Astrocyte of the hippocampus (primary cell): ENCODE results near the gene SERPING1.
"Not testable (repeated sequence)": the region's sequence is repeated elsewhere in the genome, so short reads cannot be mapped to it uniquely, and the experiment has no call there.

Experiments
- DNase-seq: peaks from one replicate; pipeline ENCODE4 v3.0.0; 2011; ENCODE audit warnings: low read depth, low spot score

SERPING1 gene

DNA sequence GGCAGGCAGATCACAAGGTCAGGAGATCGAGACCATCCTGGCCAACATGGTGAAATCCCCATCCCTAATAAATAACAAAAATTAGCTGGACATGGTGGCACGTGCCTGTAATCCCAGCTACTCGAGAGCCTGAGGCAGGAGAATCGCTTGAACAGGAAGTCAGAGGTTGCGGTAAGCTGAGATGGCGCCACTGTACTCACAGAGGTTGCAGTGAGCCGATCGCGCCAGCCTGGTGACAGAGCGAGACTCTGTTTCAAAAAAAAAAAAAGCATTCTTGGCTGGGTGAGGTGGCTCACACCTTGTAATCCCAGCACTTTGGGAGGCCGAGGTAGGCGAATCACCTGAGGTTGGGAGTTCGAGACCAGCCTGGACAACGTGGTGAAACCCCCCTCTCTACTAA, 54.7 kb downstream of the SERPING1 start:
- not testable (repeated sequence) for DNase-seq

DNA sequence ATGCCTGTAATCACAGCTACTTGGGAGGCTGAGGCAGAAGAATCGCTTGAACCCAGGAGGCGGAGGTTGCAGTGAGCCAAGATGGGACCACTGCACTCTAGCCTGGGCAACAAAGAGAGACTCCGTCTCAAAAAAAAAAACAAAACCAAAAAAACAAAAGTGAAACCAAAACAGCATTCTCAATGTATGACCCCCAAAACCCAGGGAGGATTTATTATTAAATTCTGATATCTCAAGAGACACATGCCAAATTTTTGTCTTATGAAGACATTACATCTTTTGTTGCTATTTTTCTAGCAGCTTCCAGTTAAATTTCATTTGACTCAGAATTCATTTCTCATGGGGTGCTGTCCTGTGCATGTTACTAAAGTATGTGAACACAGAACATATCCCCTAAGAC, 55.2 kb downstream of the SERPING1 start:
- DNase-seq: no peak

GRCh38 chr11:57653163-57653562, 55.7 kb downstream of the SERPING1 start:
- DNase-seq: no peak

DNA sequence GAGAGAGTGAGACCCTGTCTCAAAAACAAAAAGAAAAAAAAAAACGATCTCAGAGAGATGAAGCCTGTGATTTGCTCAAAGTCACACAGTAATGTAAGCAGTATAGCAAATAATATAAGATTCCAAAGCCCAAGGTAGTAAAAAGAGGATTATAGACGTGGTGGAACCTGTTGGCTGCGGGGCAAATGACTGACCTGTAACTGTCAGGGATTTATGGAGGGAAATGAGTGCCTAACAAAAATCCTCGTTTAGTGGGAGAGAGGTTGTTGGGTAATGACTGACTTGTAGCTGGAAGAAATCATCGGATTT, 59.4 kb downstream of the SERPING1 start:
- no peak for DNase-seq

DNA sequence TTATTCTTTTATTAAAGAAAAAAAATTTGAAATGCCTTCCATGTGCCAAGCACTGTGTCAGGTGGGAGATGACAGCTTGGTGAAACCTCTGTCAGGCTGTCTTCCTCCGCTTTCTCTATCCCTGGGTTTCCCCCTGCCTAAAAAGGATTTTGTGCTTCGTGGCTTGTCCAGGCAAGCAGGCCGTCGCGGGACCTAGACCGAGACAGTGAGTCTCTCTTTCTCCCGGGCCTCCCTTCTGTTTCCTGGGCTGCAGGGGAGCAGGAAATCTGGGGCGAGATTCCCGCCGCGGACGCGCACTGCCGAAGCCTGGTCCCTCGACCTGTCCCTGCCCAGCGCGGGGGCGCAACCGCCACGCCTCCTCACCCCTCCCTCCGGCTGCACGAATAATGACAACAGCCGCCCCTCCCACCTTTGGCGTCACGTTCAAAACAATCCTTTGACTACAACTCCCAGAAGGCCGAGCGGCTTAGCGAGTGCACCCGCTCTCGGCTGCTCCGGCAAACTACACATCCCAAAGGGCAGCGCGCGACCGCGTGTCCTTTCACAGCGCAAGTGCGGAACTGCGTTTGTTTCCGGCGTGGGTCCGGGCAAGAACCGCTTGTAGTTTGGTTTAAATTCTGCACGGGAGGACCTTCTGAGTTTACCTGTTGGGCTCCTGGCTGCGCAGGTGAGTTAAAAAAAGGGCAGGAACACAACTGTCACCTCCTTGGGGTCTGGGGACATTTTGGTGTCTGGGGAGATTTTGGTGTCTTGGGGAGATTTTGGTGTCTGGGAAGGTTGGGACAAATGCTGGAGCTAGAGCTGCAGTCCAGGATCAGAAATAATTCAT, 59.9 kb downstream of the SERPING1 start, which contains the start of gene CLP1:
Gene CLP1 (plus strand): TSS at position 569 of the 829 bp plus-strand sequence. CDS start 1,715 bp downstream, outside the sequence.
- peak; percentile 100 for DNase-seq

DNA sequence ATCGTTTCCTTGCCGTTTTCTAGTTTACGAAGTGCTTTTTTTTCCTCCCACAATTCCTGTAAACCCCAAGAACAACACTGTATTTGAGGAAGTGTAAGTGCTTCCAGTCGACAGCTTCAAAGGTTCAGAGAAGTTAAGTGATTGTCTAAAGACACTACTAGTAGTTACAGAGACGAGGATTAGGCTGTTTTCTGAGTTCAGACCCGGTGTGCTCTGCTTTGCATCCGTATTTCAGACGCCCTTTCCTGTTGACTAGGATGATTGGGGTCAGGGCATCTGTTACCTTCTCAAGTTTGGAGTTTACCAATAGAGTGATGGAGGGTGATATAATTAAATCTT, 60.5 kb downstream of the SERPING1 start:
- DNase-seq: no peak

DNA sequence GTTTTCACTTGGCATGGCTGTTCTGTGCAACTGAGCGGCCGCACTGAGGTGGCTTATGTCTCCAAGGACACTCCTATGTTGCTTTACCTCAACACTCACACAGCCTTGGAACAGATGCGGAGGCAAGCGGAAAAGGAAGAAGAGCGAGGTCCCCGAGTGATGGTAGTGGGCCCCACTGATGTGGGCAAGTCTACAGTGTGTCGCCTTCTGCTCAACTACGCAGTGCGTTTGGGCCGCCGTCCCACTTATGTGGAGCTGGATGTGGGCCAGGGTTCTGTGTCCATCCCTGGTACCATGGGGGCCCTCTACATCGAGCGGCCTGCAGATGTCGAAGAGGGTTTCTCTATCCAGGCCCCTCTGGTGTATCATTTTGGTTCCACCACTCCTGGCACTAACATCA, 62.2 kb downstream of the SERPING1 start:
- no peak for DNase-seq

- DNase-seq: no peak
Measured at GRCh38 chr11:57662893-57663292, 65.4 kb downstream of the SERPING1 start.

- no peak for DNase-seq
Measured at GRCh38 chr11:57663975-57664374, 66.5 kb downstream of the SERPING1 start.
